ENCODE measurements around the gene COL17A1. TPM values are rescaled to one million over a fixed set of nuclear protein-coding genes. Genes with fewer than 3 reads are reported as not detected.

The COL17A1 gene
- total and polyA plus RNA-seq, 2 of the 13 experiments (the other 11 are each of a cell fraction or from before 2014, with no cell fraction given), result 0.03 TPM; not detected in 1

- TF ChIP-seq, protein P1, sequence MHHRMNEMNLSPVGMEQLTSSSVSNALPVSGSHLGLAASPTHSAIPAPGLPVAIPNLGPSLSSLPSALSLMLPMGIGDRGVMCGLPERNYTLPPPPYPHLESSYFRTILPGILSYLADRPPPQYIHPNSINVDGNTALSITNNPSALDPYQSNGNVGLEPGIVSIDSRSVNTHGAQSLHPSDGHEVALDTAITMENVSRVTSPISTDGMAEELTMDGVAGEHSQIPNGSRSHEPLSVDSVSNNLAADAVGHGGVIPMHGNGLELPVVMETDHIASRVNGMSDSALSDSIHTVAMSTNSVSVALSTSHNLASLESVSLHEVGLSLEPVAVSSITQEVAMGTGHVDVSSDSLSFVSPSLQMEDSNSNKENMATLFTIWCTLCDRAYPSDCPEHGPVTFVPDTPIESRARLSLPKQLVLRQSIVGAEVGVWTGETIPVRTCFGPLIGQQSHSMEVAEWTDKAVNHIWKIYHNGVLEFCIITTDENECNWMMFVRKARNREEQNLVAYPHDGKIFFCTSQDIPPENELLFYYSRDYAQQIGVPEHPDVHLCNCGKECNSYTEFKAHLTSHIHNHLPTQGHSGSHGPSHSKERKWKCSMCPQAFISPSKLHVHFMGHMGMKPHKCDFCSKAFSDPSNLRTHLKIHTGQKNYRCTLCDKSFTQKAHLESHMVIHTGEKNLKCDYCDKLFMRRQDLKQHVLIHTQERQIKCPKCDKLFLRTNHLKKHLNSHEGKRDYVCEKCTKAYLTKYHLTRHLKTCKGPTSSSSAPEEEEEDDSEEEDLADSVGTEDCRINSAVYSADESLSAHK (CRISPR knock-in tag; IDR thresholded peaks at IDR 0.05; ENCODE audit: borderline replicate concordance), result no peak
- no peak for TF ChIP-seq RFX1 (IDR thresholded peaks at IDR 0.05)
- no peak for TF ChIP-seq HNF4G (IDR thresholded peaks at IDR 0.05; ENCODE audit: borderline replicate concordance, low read depth, low read length)
- TF ChIP-seq HNF4G (CRISPR knock-in tag; IDR thresholded peaks at IDR 0.05; ENCODE audit: borderline replicate concordance, low read depth), result no peak
- TF ChIP-seq, protein P2, sequence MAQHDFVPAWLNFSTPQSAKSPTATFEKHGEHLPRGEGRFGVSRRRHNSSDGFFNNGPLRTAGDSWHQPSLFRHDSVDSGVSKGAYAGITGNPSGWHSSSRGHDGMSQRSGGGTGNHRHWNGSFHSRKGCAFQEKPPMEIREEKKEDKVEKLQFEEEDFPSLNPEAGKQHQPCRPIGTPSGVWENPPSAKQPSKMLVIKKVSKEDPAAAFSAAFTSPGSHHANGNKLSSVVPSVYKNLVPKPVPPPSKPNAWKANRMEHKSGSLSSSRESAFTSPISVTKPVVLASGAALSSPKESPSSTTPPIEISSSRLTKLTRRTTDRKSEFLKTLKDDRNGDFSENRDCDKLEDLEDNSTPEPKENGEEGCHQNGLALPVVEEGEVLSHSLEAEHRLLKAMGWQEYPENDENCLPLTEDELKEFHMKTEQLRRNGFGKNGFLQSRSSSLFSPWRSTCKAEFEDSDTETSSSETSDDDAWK (CRISPR knock-in tag; IDR thresholded peaks at IDR 0.05), result no peak
- TF ChIP-seq ZNF101 (CRISPR knock-in tag; IDR thresholded peaks at IDR 0.05; ENCODE audit: borderline replicate concordance, low read depth), result no peak
- TF ChIP-seq, protein P3, sequence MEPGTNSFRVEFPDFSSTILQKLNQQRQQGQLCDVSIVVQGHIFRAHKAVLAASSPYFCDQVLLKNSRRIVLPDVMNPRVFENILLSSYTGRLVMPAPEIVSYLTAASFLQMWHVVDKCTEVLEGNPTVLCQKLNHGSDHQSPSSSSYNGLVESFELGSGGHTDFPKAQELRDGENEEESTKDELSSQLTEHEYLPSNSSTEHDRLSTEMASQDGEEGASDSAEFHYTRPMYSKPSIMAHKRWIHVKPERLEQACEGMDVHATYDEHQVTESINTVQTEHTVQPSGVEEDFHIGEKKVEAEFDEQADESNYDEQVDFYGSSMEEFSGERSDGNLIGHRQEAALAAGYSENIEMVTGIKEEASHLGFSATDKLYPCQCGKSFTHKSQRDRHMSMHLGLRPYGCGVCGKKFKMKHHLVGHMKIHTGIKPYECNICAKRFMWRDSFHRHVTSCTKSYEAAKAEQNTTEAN (CRISPR knock-in tag; conservative IDR thresholded peaks at IDR 0.05), result no peak
- TF ChIP-seq ZNF776 (CRISPR knock-in tag; IDR thresholded peaks at IDR 0.05), result no peak
- TF ChIP-seq ZNF446 (CRISPR knock-in tag; IDR thresholded peaks at IDR 0.05), result no peak
- no peak for TF ChIP-seq ZNF160 (CRISPR knock-in tag; IDR thresholded peaks at IDR 0.05)
These were observed 8.0 kb downstream of the COL17A1 start (continued) for GRCh38 chr10:104077663-104078151.
